Measurements from ENCODE around the gene EGFR. TPM values are rescaled to one million over a fixed set of nuclear protein-coding genes. Genes with fewer than 3 reads are reported as not detected.

The EGFR gene
- total and polyA plus RNA-seq, 4 experiments from 2014 or later, result not detected

GRCh38 chr7:55194522-55194921, 175.7 kb downstream of the EGFR start:
- CTCF ChIA-PET (ENCODE audit: partially characterized antibody), result no interaction called here
- H3K36me3 Mint-ChIP-seq, result no peaks in the 10 kb centered on the region
- DNase-seq, result no peak
- Histone ChIP-seq H3K4me1 (ENCODE audit: insufficient read depth, low read length) (no peaks in the 10 kb centered on the region), H3K4me3 (ENCODE audit: low read length in 2 of 2) (no peak overlapping the region), H3K27ac (ENCODE audit: low read depth, low read length) (no peak overlapping the region), H3K36me3 (ENCODE audit: insufficient read depth, low read length) (no peaks in the 10 kb centered on the region), H3K9me3 (ENCODE audit: control insufficient read depth in 1 of 2, low read length in 2 of 2) (no peaks in the 10 kb centered on the region), H3K27me3 (ENCODE audit: insufficient read depth, low read length) (no peaks in the 10 kb centered on the region)
- peaks cover 5 to 12% of the 10 kb centered on the region in 2 donors for H3K27me3 Mint-ChIP-seq
- POLR2A ChIA-PET (ENCODE audit: partially characterized antibody), result no interaction called here
- intact Hi-C loops (cut with micrococcal nuclease), result no loop called here
- peaks cover 0 to 2% (median 0%) of the 10 kb centered on the region in 4 donors for H3K4me1 Mint-ChIP-seq
- no peaks in the 10 kb centered on the region for H3K9me3 Mint-ChIP-seq
- no peak overlapping the region for H3K27ac Mint-ChIP-seq
- H3K4me3 Mint-ChIP-seq, result no peak overlapping the region

GRCh38 chr7:55198634-55199392, 180.0 kb downstream of the EGFR start:
- intact Hi-C loops (cut with micrococcal nuclease), result no loop called here
- peaks cover 6 to 12% of the 10 kb centered on the region in 2 donors for H3K27me3 Mint-ChIP-seq
- ChIA-PET POLR2A (ENCODE audit: partially characterized antibody) (no interaction called here), CTCF (ENCODE audit: partially characterized antibody) (no interaction called here)
- H3K9me3 Mint-ChIP-seq, result no peaks in the 10 kb centered on the region
- no peak overlapping the region for H3K4me3 Mint-ChIP-seq
- Histone ChIP-seq H3K9me3 (ENCODE audit: control insufficient read depth in 1 of 2, low read length in 2 of 2) (no peaks in the 10 kb centered on the region), H3K4me3 (ENCODE audit: low read length in 2 of 2) (no peak overlapping the region), H3K27ac (ENCODE audit: low read depth, low read length) (no peak overlapping the region), H3K27me3 (ENCODE audit: insufficient read depth, low read length) (no peaks in the 10 kb centered on the region), H3K36me3 (ENCODE audit: insufficient read depth, low read length) (no peaks in the 10 kb centered on the region), H3K4me1 (ENCODE audit: insufficient read depth, low read length) (no peaks in the 10 kb centered on the region)
- H3K4me1 Mint-ChIP-seq, result peaks cover 0 to 2% (median 0%) of the 10 kb centered on the region in 4 donors
- DNase-seq, result no peak
- no peaks in the 10 kb centered on the region for H3K36me3 Mint-ChIP-seq
- no peak overlapping the region for H3K27ac Mint-ChIP-seq

- Mint-ChIP-seq H3K27ac (no peak overlapping the region), H3K4me3 (no peak overlapping the region), H3K36me3 (no peaks in the 10 kb centered on the region), H3K4me1 (peaks cover 0 to 2% (median 0%) of the 10 kb centered on the region in 4 donors), H3K9me3 (no peaks in the 10 kb centered on the region), H3K27me3 (peaks cover 6 to 12% of the 10 kb centered on the region in 2 donors)
- POLR2A ChIA-PET (ENCODE audit: partially characterized antibody), result no interaction called here
- intact Hi-C loops (cut with micrococcal nuclease), result no loop called here
- no peak for DNase-seq
- H3K27ac ChIP-seq (ENCODE audit: low read depth, low read length), result no peak overlapping the region
- H3K4me3 ChIP-seq (ENCODE audit: low read length in 2 of 2), result no peak overlapping the region
- CTCF ChIA-PET (ENCODE audit: partially characterized antibody), result no interaction called here
- H3K36me3 ChIP-seq (ENCODE audit: insufficient read depth, low read length), result no peaks in the 10 kb centered on the region
- H3K4me1 ChIP-seq (ENCODE audit: insufficient read depth, low read length), result no peaks in the 10 kb centered on the region
- no peaks in the 10 kb centered on the region for H3K27me3 ChIP-seq (ENCODE audit: insufficient read depth, low read length)
- no peaks in the 10 kb centered on the region for H3K9me3 ChIP-seq (ENCODE audit: control insufficient read depth in 1 of 2, low read length in 2 of 2)
These were observed 180.6 kb downstream of the EGFR start for GRCh38 chr7:55199418-55199817.

- no peaks in the 10 kb centered on the region for H3K36me3 Mint-ChIP-seq
- CTCF ChIA-PET (ENCODE audit: partially characterized antibody), result no interaction called here
These were observed 181.6 kb downstream of the EGFR start for GRCh38 chr7:55200441-55200840.

GRCh38 chr7:55202150-55202913, 183.5 kb downstream of the EGFR start:
- Mint-ChIP-seq H3K27ac (no peak overlapping the region), H3K4me1 (no peaks in the 10 kb centered on the region), H3K36me3 (no peaks in the 10 kb centered on the region), H3K9me3 (no peaks in the 10 kb centered on the region), H3K27me3 (peaks cover 5% of the 10 kb centered on the region in 2 donors), H3K4me3 (no peak overlapping the region)
- Histone ChIP-seq H3K4me1 (ENCODE audit: insufficient read depth, low read length) (no peaks in the 10 kb centered on the region), H3K27me3 (ENCODE audit: insufficient read depth, low read length) (no peaks in the 10 kb centered on the region), H3K36me3 (ENCODE audit: insufficient read depth, low read length) (no peaks in the 10 kb centered on the region), H3K9me3 (ENCODE audit: control insufficient read depth in 1 of 2, low read length in 2 of 2) (no peaks in the 10 kb centered on the region), H3K4me3 (ENCODE audit: low read length in 2 of 2) (no peak overlapping the region), H3K27ac (ENCODE audit: low read depth, low read length) (no peak overlapping the region)
- ChIA-PET CTCF (ENCODE audit: partially characterized antibody) (interaction anchor here (1.0 kb wide), 1 partner anchor 53 kb away, joined by 3 read pairs; no protein-coding TSS in a partner anchor), POLR2A (ENCODE audit: partially characterized antibody) (no interaction called here)
- no peak for DNase-seq
- intact Hi-C loops (cut with micrococcal nuclease), result no loop called here

More at GRCh38 chr7:55200441-55200840, 181.6 kb downstream of the EGFR start:
- no peaks in the 10 kb centered on the region for H3K9me3 Mint-ChIP-seq
- H3K4me3 Mint-ChIP-seq, result no peak overlapping the region
- no peak overlapping the region for H3K4me3 ChIP-seq (ENCODE audit: low read length in 2 of 2)
- POLR2A ChIA-PET (ENCODE audit: partially characterized antibody), result no interaction called here
- intact Hi-C loops (cut with micrococcal nuclease), result no loop called here
- H3K27ac ChIP-seq (ENCODE audit: low read depth, low read length), result no peak overlapping the region
- H3K4me1 ChIP-seq (ENCODE audit: insufficient read depth, low read length), result no peaks in the 10 kb centered on the region
- no peak for DNase-seq
- no peaks in the 10 kb centered on the region for H3K36me3 ChIP-seq (ENCODE audit: insufficient read depth, low read length)
- no peaks in the 10 kb centered on the region for H3K9me3 ChIP-seq (ENCODE audit: control insufficient read depth in 1 of 2, low read length in 2 of 2)
- H3K27me3 ChIP-seq (ENCODE audit: insufficient read depth, low read length), result no peaks in the 10 kb centered on the region
- no peak overlapping the region for H3K27ac Mint-ChIP-seq
- no peaks in the 10 kb centered on the region for H3K4me1 Mint-ChIP-seq
- H3K27me3 Mint-ChIP-seq, result peaks cover 6 to 12% of the 10 kb centered on the region in 2 donors

GRCh38 chr7:55203300-55203699, 184.5 kb downstream of the EGFR start:
- intact Hi-C loops (cut with micrococcal nuclease), result no loop called here
- ChIA-PET POLR2A (ENCODE audit: partially characterized antibody) (no interaction called here), CTCF (ENCODE audit: partially characterized antibody) (interaction anchor here (1.0 kb wide), 1 partner anchor 52 kb away, joined by 3 read pairs; no protein-coding TSS in a partner anchor)
- Mint-ChIP-seq H3K4me3 (no peak overlapping the region), H3K4me1 (no peaks in the 10 kb centered on the region), H3K36me3 (no peaks in the 10 kb centered on the region), H3K9me3 (no peaks in the 10 kb centered on the region), H3K27ac (no peak overlapping the region), H3K27me3 (peaks cover 5% of the 10 kb centered on the region in 2 donors)
- DNase-seq, result no peak
- Histone ChIP-seq H3K27ac (ENCODE audit: low read depth, low read length) (no peak overlapping the region), H3K4me1 (ENCODE audit: insufficient read depth, low read length) (no peaks in the 10 kb centered on the region), H3K36me3 (ENCODE audit: insufficient read depth, low read length) (no peaks in the 10 kb centered on the region), H3K4me3 (ENCODE audit: low read length in 2 of 2) (no peak overlapping the region), H3K9me3 (ENCODE audit: control insufficient read depth in 1 of 2, low read length in 2 of 2) (no peaks in the 10 kb centered on the region), H3K27me3 (ENCODE audit: insufficient read depth, low read length) (no peaks in the 10 kb centered on the region)

GRCh38 chr7:55205124-55205955, 186.5 kb downstream of the EGFR start:
- no peak overlapping the region for H3K4me3 ChIP-seq (ENCODE audit: low read length in 2 of 2)
- intact Hi-C loops (cut with micrococcal nuclease), result no loop called here

More at GRCh38 chr7:55205124-55205955, 186.5 kb downstream of the EGFR start:
- no peak for DNase-seq
- no peaks in the 10 kb centered on the region for H3K36me3 ChIP-seq (ENCODE audit: insufficient read depth, low read length)
- H3K4me1 ChIP-seq (ENCODE audit: insufficient read depth, low read length), result no peaks in the 10 kb centered on the region
- CTCF ChIA-PET (ENCODE audit: partially characterized antibody), result no interaction called here
- no peaks in the 10 kb centered on the region for H3K9me3 ChIP-seq (ENCODE audit: control insufficient read depth in 1 of 2, low read length in 2 of 2)
- no peaks in the 10 kb centered on the region for H3K9me3 Mint-ChIP-seq
- no peaks in the 10 kb centered on the region for H3K27me3 ChIP-seq (ENCODE audit: insufficient read depth, low read length)
- no peaks in the 10 kb centered on the region for H3K36me3 Mint-ChIP-seq
- no peaks in the 10 kb centered on the region for H3K4me1 Mint-ChIP-seq
- H3K27me3 Mint-ChIP-seq, result peaks cover 4 to 5% of the 10 kb centered on the region in 2 donors
- POLR2A ChIA-PET (ENCODE audit: partially characterized antibody), result no interaction called here
- H3K27ac ChIP-seq (ENCODE audit: low read depth, low read length), result no peak overlapping the region
- H3K27ac Mint-ChIP-seq, result no peak overlapping the region
- no peak overlapping the region for H3K4me3 Mint-ChIP-seq

Measured in CD4-positive, alpha-beta memory T cell (primary cell).